ENCODE measurements around the gene DMD. TPM values are rescaled to one million over a fixed set of nuclear protein-coding genes. Genes with fewer than 3 reads are reported as not detected.

The DMD gene
- polyA plus RNA-seq, 4 donors = 15.1 to 19.3 (median 17.7) TPM

GRCh38 chrX:31333165-31333831 is 1878.1 kb downstream of the DMD start:
- no peak for DNase-seq (ENCODE audit: low read depth in 4 of 4, low spot score in 3 of 4)

DNA sequence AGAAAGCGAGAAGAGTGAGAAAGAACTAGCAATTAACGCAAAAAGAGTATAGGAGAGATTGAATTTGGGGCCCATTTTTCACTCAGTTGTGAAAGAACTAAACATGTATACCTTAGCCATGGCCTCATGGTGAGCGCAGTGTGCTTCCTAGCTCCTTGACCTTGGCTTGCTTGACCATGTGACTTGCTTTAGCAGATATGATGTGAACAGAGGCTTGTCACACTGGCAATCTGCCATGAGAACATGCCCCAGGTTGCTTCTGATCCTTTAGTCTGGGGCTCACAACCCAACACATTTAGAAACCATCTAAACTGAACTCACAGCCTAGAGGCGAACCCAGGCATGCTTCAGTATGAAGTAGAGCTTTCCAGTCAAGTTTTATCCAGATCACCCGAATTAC is 1879.4 kb downstream of the DMD start:
- no peak for DNase-seq (ENCODE audit: low read depth in 4 of 4, low spot score in 3 of 4)

DNA sequence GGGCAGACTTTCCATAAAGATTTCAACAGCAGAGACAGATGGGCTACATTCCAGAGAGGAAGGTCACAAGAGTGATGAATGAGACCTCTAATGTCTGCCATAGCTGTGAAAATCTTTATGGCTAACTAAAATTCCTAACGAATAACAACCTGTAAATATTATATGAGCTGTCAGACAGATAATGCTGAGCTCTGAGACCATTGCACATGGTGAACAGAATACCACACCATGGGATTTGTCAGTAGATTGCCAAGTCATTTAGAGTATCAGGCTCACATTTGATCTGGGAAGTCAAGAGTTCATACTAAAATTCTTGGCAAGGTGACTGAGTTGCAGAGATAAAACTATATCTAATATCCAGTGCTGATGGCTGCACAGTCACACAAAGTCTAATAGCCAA is 1880.3 kb downstream of the DMD start:
- no peak for DNase-seq (ENCODE audit: low read depth in 4 of 4, low spot score in 3 of 4)

- DNase-seq (ENCODE audit: low read depth in 4 of 4, low spot score in 3 of 4) = no peak
Observed at GRCh38 chrX:31329298-31329697, 1882.1 kb downstream of the DMD start.

- DNase-seq (ENCODE audit: low read depth in 4 of 4, low spot score in 3 of 4) = no peak
Observed at GRCh38 chrX:31323658-31324057, 1887.7 kb downstream of the DMD start.

- no peak for DNase-seq (ENCODE audit: low read depth in 4 of 4, low spot score in 3 of 4)
Observed at GRCh38 chrX:31320740-31321139, 1890.6 kb downstream of the DMD start.

GRCh38 chrX:31319586-31319985 is 1891.8 kb downstream of the DMD start:
- no peak for DNase-seq (ENCODE audit: low read depth in 4 of 4, low spot score in 3 of 4)

DNA sequence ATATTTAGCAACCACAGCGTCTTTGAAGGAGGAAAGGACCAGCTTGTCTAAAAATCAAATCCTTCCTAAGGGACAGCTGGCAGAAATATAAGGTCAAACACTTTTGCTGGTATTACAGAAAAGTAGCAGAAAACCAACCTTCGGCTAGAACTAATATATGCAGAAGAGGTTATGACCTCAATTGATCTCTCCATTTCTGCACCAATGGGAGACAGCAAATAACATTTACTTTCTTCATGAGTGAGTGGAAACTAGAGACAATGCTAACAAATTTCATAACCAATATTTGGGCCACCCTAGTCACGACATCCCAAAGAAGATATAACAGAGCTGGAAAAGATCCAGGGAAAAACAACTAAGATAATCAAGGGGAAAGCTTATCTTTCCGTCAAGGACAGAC is 1892.5 kb downstream of the DMD start:
- no peak for DNase-seq (ENCODE audit: low read depth in 4 of 4, low spot score in 3 of 4)

DNA sequence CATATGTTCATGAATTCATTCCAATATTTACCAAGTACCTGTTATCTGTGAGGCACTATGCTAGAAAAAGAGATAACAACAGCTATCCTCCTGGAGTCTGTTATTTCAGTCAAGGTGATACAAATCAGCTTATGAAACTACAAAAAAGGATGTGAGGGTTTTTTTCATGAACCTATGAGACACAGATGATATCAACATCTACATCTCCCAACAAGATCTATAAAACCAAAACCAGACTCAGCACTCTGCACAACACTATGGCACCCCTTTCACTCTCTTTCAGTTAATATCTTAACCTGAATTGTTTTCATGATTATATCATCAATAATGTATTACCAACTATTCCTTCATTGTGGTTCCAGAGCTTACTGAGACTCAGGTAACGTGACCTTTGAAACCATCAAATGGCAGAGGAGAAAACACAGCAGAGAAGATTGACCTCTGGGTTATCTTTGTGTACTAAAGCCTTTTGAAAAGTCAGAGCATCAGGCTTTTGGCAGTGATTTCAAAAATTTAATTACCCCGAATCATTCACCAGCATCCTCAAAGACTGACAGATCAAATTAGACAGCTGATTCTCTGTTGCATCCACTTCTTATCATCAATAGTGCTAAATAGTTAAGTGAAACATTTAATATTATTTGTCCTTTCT is 1894.9 kb downstream of the DMD start:
- no peak for DNase-seq (ENCODE audit: low read depth in 4 of 4, low spot score in 3 of 4)

DNA sequence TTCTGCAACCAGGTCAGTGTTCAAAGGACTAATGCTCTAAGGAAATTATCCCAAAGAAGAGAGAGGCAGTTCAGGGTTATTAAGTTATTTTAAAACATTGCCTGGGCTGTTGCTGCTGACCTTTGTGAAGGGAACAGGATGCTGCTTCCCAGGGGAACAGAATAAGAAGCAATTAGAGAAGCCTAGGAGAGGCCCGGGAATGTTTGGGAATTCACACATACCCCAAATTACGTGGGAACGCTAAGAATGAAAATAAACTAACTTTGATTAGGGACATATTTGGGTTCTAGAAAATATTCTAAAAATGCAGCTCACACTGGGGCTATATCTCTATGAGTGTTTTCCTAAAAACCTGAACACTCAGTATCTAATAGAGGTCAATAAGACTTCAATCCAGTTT is 1896.4 kb downstream of the DMD start:
- no peak for DNase-seq (ENCODE audit: low read depth in 4 of 4, low spot score in 3 of 4)

GRCh38 chrX:31307952-31308351 is 1903.4 kb downstream of the DMD start:
- no peak for DNase-seq (ENCODE audit: low read depth in 4 of 4, low spot score in 3 of 4)

- no peak for DNase-seq (ENCODE audit: low read depth in 4 of 4, low spot score in 3 of 4)
Observed at GRCh38 chrX:31302573-31303075, 1908.7 kb downstream of the DMD start.

DNA sequence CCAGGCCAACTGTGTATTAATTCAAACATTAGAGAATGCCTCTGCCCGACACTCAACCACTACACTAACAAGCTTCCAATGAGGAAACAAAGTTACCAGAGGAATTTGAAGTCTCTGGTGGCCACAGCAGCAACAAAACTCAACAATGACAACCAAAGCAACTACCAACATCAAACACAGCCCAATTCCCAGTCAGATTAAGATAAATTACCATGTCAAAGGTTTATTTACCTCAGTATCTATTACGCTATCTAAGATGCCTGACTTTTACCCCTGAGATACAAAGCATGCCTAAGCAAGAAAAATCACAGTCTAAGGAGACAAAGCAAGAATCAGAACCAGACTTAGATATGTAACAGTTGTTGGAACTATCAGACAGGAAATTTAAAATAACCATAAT is 1909.4 kb downstream of the DMD start:
- no peak for DNase-seq (ENCODE audit: low read depth in 4 of 4, low spot score in 3 of 4)

- DNase-seq (ENCODE audit: low read depth in 4 of 4, low spot score in 3 of 4) = no peak
Observed at GRCh38 chrX:31301203-31301602, 1910.1 kb downstream of the DMD start.

GRCh38 chrX:31298916-31299315 is 1912.4 kb downstream of the DMD start:
- no peak for DNase-seq (ENCODE audit: low read depth in 4 of 4, low spot score in 3 of 4)

- DNase-seq (ENCODE audit: low read depth in 4 of 4, low spot score in 3 of 4) = no peak
Observed at GRCh38 chrX:31297881-31298280, 1913.5 kb downstream of the DMD start.

- DNase-seq (ENCODE audit: low read depth in 4 of 4, low spot score in 3 of 4) = no peak
Observed at GRCh38 chrX:31294475-31294874, 1916.9 kb downstream of the DMD start.

DNA sequence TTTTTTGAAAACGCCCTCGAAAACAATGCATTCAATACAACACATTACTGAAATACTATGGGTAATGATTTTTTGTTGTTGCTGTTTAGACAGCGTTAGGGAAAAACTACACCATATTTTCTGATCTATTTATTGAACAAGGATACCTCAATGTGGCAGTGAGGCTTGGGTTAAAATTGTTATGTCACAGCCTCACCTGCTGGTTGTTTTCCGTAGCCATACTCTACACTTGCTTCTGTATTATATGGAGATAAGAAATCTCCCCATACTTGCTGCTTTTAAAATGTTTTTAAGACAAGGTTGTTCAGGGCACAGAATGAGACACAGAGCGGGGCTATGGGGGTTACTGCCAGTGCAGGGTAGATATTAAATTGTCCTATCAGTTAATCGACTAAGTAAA is 1917.9 kb downstream of the DMD start:
- no peak for DNase-seq (ENCODE audit: low read depth in 4 of 4, low spot score in 3 of 4)

- DNase-seq (ENCODE audit: low read depth in 4 of 4, low spot score in 3 of 4) = no peak
Observed at GRCh38 chrX:31291131-31291530, 1920.2 kb downstream of the DMD start.

DNA sequence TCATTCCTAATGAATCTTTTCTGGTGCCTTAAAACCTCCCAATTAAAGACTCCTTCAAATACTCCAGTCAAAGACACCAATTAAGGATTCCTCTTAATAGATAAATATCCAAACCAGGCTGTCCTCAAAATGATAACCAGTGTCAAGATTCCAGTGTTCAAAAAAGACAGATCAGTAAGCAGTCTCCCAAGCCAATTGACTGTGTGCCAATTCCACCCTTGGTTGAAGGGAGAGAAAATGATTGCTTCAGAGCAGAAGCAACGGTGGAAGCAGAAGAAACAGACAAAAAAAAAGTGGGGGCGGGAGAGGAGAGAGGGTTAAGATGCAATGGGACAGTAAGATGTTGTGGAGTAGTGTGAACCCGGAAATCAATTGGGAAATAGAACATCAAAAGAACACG is 1923.5 kb downstream of the DMD start:
- DNase-seq (ENCODE audit: low read depth in 4 of 4, low spot score in 3 of 4) = no peak

DNA sequence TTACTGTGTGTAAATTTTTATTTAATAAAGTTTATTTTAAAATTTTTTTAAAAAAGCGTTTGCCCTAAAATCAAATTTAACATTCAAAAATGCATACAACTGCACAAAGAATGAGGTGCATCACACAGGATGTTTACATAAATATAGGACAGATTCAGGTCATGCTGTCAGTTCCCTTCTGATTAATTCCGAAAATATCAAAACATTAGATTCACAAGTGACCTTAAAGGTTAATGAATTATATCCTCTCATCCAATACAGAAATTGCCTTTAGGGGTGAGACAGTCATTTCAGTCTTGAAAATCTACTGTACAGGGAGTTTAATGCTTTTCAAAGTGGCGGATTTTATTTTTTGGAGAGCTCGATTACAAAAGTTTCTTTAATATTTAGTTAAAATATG is 1930.8 kb downstream of the DMD start:
- DNase-seq (ENCODE audit: low read depth in 4 of 4, low spot score in 3 of 4) = no peak

DNA sequence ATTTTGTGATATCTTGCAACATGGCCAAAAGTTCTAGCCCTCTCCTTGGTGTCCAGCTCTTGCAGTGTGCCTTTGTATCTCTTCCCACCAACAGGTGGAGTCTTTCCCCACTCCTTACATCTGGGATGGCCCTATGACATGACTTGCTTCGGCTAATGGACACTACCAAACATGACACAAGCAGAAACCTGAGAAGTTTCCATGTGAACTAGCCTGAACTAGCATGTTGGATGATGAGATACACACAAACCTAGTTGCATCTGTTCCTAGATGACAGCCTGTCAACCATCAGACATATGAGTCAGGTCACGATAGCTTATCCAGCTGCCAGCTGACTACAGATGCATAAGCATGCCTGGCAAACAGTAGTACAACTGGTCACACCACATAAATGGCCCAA is 1932.0 kb downstream of the DMD start:
- DNase-seq (ENCODE audit: low read depth in 4 of 4, low spot score in 3 of 4) = no peak

GRCh38 chrX:31272472-31272775 is 1938.9 kb downstream of the DMD start:
- no peak for DNase-seq (ENCODE audit: low read depth in 4 of 4, low spot score in 3 of 4)

Measured in right renal pelvis (tissue), 4 donors.